Measurements from ENCODE around the gene NLN.
A peak's percentile ranks its signal among the peaks of the same experiment; 100 is the strongest.
"Not testable (repeated sequence)": the region's sequence is repeated elsewhere in the genome, so short reads cannot be mapped to it uniquely, and the experiment has no call there.

The NLN gene

GRCh38 chr5:65772963-65773362, 51.0 kb downstream of the NLN start:
- not testable (repeated sequence) for DNase-seq (ENCODE audit: low spot score)

GRCh38 chr5:65774346-65774745, 52.3 kb downstream of the NLN start:
- DNase-seq (ENCODE audit: low spot score): no peak

GRCh38 chr5:65775476-65775875, 53.5 kb downstream of the NLN start:
- no peak for DNase-seq (ENCODE audit: low spot score)

- DNase-seq (ENCODE audit: low spot score): no peak
These were observed 54.6 kb downstream of the NLN start for GRCh38 chr5:65776441-65777141.

GRCh38 chr5:65778126-65778525, 56.1 kb downstream of the NLN start:
- no peak for DNase-seq (ENCODE audit: low spot score)

- no peak for DNase-seq (ENCODE audit: low spot score)
These were observed 57.6 kb downstream of the NLN start for GRCh38 chr5:65779643-65780042.

- DNase-seq (ENCODE audit: low spot score): not testable (repeated sequence)
These were observed 66.3 kb downstream of the NLN start for GRCh38 chr5:65788296-65788695.

- DNase-seq (ENCODE audit: low spot score): no peak
These were observed 68.6 kb downstream of the NLN start for GRCh38 chr5:65790371-65791163.

- DNase-seq (ENCODE audit: low spot score): peak; percentile 68
These were observed 70.0 kb downstream of the NLN start for GRCh38 chr5:65791712-65792673.

- no peak for DNase-seq (ENCODE audit: low spot score)
These were observed 74.3 kb downstream of the NLN start for GRCh38 chr5:65796269-65796668.

GRCh38 chr5:65796751-65797316, 74.8 kb downstream of the NLN start:
- DNase-seq (ENCODE audit: low spot score): no peak

GRCh38 chr5:65797481-65797880, 75.5 kb downstream of the NLN start:
- DNase-seq (ENCODE audit: low spot score): no peak

- DNase-seq (ENCODE audit: low spot score): no peak
These were observed 77.9 kb downstream of the NLN start for GRCh38 chr5:65799857-65800256.

- DNase-seq (ENCODE audit: low spot score): no peak
These were observed 78.8 kb downstream of the NLN start for GRCh38 chr5:65800775-65801174.

GRCh38 chr5:65801352-65801783, 79.4 kb downstream of the NLN start:
- peak; percentile 80 for DNase-seq (ENCODE audit: low spot score)

GRCh38 chr5:65802080-65802479, 80.1 kb downstream of the NLN start:
- DNase-seq (ENCODE audit: low spot score): no peak

- no peak for DNase-seq (ENCODE audit: low spot score)
These were observed 80.8 kb downstream of the NLN start for GRCh38 chr5:65802820-65803219.

- DNase-seq (ENCODE audit: low spot score): no peak
These were observed 81.8 kb downstream of the NLN start for GRCh38 chr5:65803699-65804391.

- no peak for DNase-seq (ENCODE audit: low spot score)
These were observed 83.1 kb downstream of the NLN start for GRCh38 chr5:65805089-65805488.

GRCh38 chr5:65807494-65807893, 85.5 kb downstream of the NLN start:
- DNase-seq (ENCODE audit: low spot score): not testable (repeated sequence)

GRCh38 chr5:65808251-65808741, 86.3 kb downstream of the NLN start:
- no peak for DNase-seq (ENCODE audit: low spot score)
